HepG2 (cell line): ENCODE measurements around the gene KRT33A.

Experiments
- KLF16 ChIP-seq, 2 experiments: sonication (generic) in 1 of 2; formaldehyde crosslinking in 1 of 2; IDR thresholded peaks; 2 replicates each; pipeline versions ENCODE4 v1.6.1 to v1.8.0; 2016 to 2023; ENCODE audit warnings: missing genetic modification reagents in 2 of 2, missing compliant biosample characterization in 1 of 2
- MAF1 ChIP-seq: sonication (generic); formaldehyde crosslinking; IDR thresholded peaks from 2 replicates; pipeline ENCODE4 v1.5.0; 2020; ENCODE audit warnings: missing genetic modification reagents, borderline replicate concordance
- MAFK ChIP-seq, 2 experiments: IDR thresholded peaks in 1 of 2; conservative IDR thresholded peaks in 1 of 2; 2 replicates each; pipeline ENCODE4 v1.6.1; 2011; ENCODE audit warnings: improper control_type of control experiment in 2 of 2, low read length in 2 of 2
- TCF12 ChIP-seq, 2 experiments: fragments of 450-650 bp in 1 of 2; sonication (generic) in 1 of 2; formaldehyde crosslinking in 1 of 2; IDR thresholded peaks; 2 replicates each; pipeline versions ENCODE4 v1.6.1 to v1.8.0; 2017 to 2022; ENCODE audit warnings: antibody characterized with exemption in 1 of 2, mild to moderate bottlenecking in 1 of 2, missing genetic modification reagents in 1 of 2, moderate library complexity in 1 of 2
- TCF7 ChIP-seq: sonication (generic); IDR thresholded peaks from 2 replicates; pipeline ENCODE4 v1.6.1; 2016; ENCODE audit warnings: antibody characterized with exemption, low read depth
- TF ChIP-seq, protein P1 (sequence below): sonication (generic); formaldehyde crosslinking; IDR thresholded peaks from 2 replicates; pipeline ENCODE4 v1.5.1; 2020; ENCODE audit warnings: mild to moderate bottlenecking, missing genetic modification reagents, borderline replicate concordance
- TF ChIP-seq, protein P2 (sequence below): sonication (generic); formaldehyde crosslinking; conservative IDR thresholded peaks from 2 replicates; pipeline ENCODE4 v1.4.0; 2020; ENCODE audit warnings: missing genetic modification reagents

- TF ChIP-seq MAFK (conservative IDR thresholded peaks at IDR 0.05 in 1 of 2, IDR thresholded peaks at IDR 0.05 in 1 of 2; ENCODE audit: low read length in 2 of 2) (no peak), TCF7 (no peak), KLF16 (CRISPR knock-in tag; IDR thresholded peaks at IDR 0.05) (no peak), TCF12 (IDR thresholded peaks at IDR 0.05) (no peak), TCF12 (CRISPR knock-in tag; IDR thresholded peaks at IDR 0.05) (no peak), MAF1 (CRISPR knock-in tag) (no peak)
- TF ChIP-seq, protein P1, sequence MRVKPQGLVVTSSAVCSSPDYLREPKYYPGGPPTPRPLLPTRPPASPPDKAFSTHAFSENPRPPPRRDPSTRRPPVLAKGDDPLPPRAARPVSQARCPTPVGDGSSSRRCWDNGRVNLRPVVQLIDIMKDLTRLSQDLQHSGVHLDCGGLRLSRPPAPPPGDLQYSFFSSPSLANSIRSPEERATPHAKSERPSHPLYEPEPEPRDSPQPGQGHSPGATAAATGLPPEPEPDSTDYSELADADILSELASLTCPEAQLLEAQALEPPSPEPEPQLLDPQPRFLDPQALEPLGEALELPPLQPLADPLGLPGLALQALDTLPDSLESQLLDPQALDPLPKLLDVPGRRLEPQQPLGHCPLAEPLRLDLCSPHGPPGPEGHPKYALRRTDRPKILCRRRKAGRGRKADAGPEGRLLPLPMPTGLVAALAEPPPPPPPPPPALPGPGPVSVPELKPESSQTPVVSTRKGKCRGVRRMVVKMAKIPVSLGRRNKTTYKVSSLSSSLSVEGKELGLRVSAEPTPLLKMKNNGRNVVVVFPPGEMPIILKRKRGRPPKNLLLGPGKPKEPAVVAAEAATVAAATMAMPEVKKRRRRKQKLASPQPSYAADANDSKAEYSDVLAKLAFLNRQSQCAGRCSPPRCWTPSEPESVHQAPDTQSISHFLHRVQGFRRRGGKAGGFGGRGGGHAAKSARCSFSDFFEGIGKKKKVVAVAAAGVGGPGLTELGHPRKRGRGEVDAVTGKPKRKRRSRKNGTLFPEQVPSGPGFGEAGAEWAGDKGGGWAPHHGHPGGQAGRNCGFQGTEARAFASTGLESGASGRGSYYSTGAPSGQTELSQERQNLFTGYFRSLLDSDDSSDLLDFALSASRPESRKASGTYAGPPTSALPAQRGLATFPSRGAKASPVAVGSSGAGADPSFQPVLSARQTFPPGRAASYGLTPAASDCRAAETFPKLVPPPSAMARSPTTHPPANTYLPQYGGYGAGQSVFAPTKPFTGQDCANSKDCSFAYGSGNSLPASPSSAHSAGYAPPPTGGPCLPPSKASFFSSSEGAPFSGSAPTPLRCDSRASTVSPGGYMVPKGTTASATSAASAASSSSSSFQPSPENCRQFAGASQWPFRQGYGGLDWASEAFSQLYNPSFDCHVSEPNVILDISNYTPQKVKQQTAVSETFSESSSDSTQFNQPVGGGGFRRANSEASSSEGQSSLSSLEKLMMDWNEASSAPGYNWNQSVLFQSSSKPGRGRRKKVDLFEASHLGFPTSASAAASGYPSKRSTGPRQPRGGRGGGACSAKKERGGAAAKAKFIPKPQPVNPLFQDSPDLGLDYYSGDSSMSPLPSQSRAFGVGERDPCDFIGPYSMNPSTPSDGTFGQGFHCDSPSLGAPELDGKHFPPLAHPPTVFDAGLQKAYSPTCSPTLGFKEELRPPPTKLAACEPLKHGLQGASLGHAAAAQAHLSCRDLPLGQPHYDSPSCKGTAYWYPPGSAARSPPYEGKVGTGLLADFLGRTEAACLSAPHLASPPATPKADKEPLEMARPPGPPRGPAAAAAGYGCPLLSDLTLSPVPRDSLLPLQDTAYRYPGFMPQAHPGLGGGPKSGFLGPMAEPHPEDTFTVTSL (CRISPR knock-in tag), result no peak
- TF ChIP-seq, protein P2, sequence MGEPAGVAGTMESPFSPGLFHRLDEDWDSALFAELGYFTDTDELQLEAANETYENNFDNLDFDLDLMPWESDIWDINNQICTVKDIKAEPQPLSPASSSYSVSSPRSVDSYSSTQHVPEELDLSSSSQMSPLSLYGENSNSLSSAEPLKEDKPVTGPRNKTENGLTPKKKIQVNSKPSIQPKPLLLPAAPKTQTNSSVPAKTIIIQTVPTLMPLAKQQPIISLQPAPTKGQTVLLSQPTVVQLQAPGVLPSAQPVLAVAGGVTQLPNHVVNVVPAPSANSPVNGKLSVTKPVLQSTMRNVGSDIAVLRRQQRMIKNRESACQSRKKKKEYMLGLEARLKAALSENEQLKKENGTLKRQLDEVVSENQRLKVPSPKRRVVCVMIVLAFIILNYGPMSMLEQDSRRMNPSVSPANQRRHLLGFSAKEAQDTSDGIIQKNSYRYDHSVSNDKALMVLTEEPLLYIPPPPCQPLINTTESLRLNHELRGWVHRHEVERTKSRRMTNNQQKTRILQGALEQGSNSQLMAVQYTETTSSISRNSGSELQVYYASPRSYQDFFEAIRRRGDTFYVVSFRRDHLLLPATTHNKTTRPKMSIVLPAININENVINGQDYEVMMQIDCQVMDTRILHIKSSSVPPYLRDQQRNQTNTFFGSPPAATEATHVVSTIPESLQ (CRISPR knock-in tag), result no peak
Measured at GRCh38 chr17:41335747-41336146, 14.9 kb downstream of the KRT33A start.
